Kidney glomerular epithelial cell (primary cell): ENCODE results near the gene MRPL38.
"Not testable (repeated sequence)": the region's sequence is repeated elsewhere in the genome, so short reads cannot be mapped to it uniquely, and the experiment has no call there.

Experiments used
- DNase-seq: peaks from one replicate; lab custom pipeline; 2025; lab: John Stamatoyannopoulos, UW

MRPL38 gene

GRCh38 chr17:75896415-75897159, 8.1 kb downstream of the MRPL38 start, which contains the start of gene TRIM65:
Gene TRIM65, minus strand, starts transcription at chr17:75896951. Its CDS starts 14 bp downstream, at chr17:75896937.
- DNase-seq = peak; percentile 32

GRCh38 chr17:75895370-75896155, 9.1 kb downstream of the MRPL38 start:
- DNase-seq = no peak

- no peak for DNase-seq
Observed at GRCh38 chr17:75894049-75894733, 10.5 kb downstream of the MRPL38 start.

- no peak for DNase-seq
Observed at GRCh38 chr17:75893305-75894048, 11.2 kb downstream of the MRPL38 start.

GRCh38 chr17:75892556-75893224, 12.0 kb downstream of the MRPL38 start:
- DNase-seq = no peak

- no peak for DNase-seq
Observed at GRCh38 chr17:75891605-75892555, 12.8 kb downstream of the MRPL38 start.

- DNase-seq = no peak
Observed at GRCh38 chr17:75891022-75891604, 13.6 kb downstream of the MRPL38 start.

GRCh38 chr17:75889454-75889853, 15.2 kb downstream of the MRPL38 start:
- DNase-seq = no peak

GRCh38 chr17:75888484-75888883, 16.2 kb downstream of the MRPL38 start:
- DNase-seq = no peak

- DNase-seq = not testable (repeated sequence)
Observed at GRCh38 chr17:75885860-75886259, 18.8 kb downstream of the MRPL38 start.

GRCh38 chr17:75885431-75885830, 19.3 kb downstream of the MRPL38 start:
- DNase-seq = no peak

GRCh38 chr17:75881678-75882454, 22.8 kb downstream of the MRPL38 start:
- DNase-seq = no peak

GRCh38 chr17:75880266-75880665, 24.4 kb downstream of the MRPL38 start:
- no peak for DNase-seq

- DNase-seq = no peak
Observed at GRCh38 chr17:75878174-75878998, 26.3 kb downstream of the MRPL38 start, which contains the start of gene TRIM47. Gene TRIM47, minus strand, starts transcription at chr17:75878581. Its CDS starts 33 bp downstream, at chr17:75878548.

GRCh38 chr17:75877752-75878173, 26.9 kb downstream of the MRPL38 start:
- DNase-seq = peak; percentile 37

GRCh38 chr17:75876938-75877751, 27.5 kb downstream of the MRPL38 start:
- peak; percentile 86 for DNase-seq
